Occipital lobe (tissue), 2 donors: ENCODE measurements around the gene CASP9. TPM values are rescaled to one million over a fixed set of nuclear protein-coding genes. Genes with fewer than 3 reads are reported as not detected.
"Not testable (repeated sequence)": the region's sequence is repeated elsewhere in the genome, so short reads cannot be mapped to it uniquely, and the experiment has no call there.

Experiments
- DNase-seq: peaks from one replicate; lab custom pipeline; 2025; lab: John Stamatoyannopoulos, UW
- total RNA-seq: library from RNA; depleted of rRNA; stranded (reverse); fragments of >200 nt; gene quantifications from one replicate; pipeline ENCODE4 v1.2.3, GENCODE V29; 2014

Gene CASP9
- total RNA-seq, 1 donor from 2014 or later, result 2.3 TPM

- DNase-seq, result no peak
These were observed 23.5 kb downstream of the CASP9 start for GRCh38 chr1:15500184-15501178.

GRCh38 chr1:15493869-15494390, 30.1 kb downstream of the CASP9 start:
- no peak for DNase-seq

GRCh38 chr1:15492596-15492995, 31.4 kb downstream of the CASP9 start:
- no peak for DNase-seq

- not testable (repeated sequence) for DNase-seq
These were observed 33.0 kb downstream of the CASP9 start for GRCh38 chr1:15491010-15491409.

- no peak for DNase-seq
These were observed 34.8 kb downstream of the CASP9 start for GRCh38 chr1:15489052-15489736.

- no peak for DNase-seq
These were observed 35.6 kb downstream of the CASP9 start for GRCh38 chr1:15488371-15488770.

GRCh38 chr1:15486844-15487610, 37.0 kb downstream of the CASP9 start:
- DNase-seq, result not testable (repeated sequence)

- no peak for DNase-seq
These were observed 38.4 kb downstream of the CASP9 start for GRCh38 chr1:15485636-15486035.

GRCh38 chr1:15484443-15484842, 39.6 kb downstream of the CASP9 start:
- not testable (repeated sequence) for DNase-seq

- no peak for DNase-seq
These were observed 40.0 kb downstream of the CASP9 start for GRCh38 chr1:15483971-15484370.

- DNase-seq, result not testable (repeated sequence)
These were observed 41.0 kb downstream of the CASP9 start for GRCh38 chr1:15482983-15483543.

- not testable (repeated sequence) for DNase-seq
These were observed 41.6 kb downstream of the CASP9 start for GRCh38 chr1:15482455-15482854.

GRCh38 chr1:15479654-15480347, 44.2 kb downstream of the CASP9 start:
- no peak for DNase-seq

- DNase-seq, result no peak
These were observed 46.3 kb downstream of the CASP9 start for GRCh38 chr1:15477646-15478212.

GRCh38 chr1:15476927-15477326, 47.1 kb downstream of the CASP9 start:
- no peak for DNase-seq

- DNase-seq, result no peak
These were observed 48.2 kb downstream of the CASP9 start, which contains the start of gene CELA2B for GRCh38 chr1:15475752-15476314. TSS of gene CELA2B (plus strand) at chr1:15476104. CDS start at chr1:15476126, 22 bp downstream.

- no peak for DNase-seq
These were observed 51.4 kb downstream of the CASP9 start for GRCh38 chr1:15472587-15472986.

GRCh38 chr1:15471723-15472122, 52.3 kb downstream of the CASP9 start:
- DNase-seq, result not testable (repeated sequence)

GRCh38 chr1:15471067-15471466, 52.9 kb downstream of the CASP9 start:
- DNase-seq, result not testable (repeated sequence)
